Activated naive CD4-positive, alpha-beta T cell (primary cell): Measurements from ENCODE around the gene ST7.
"Not testable (repeated sequence)": the region's sequence is repeated elsewhere in the genome, so short reads cannot be mapped to it uniquely, and the experiment has no call there.

Experiments
- DNase-seq, 4 experiments: peaks; one replicate each; lab custom pipeline; 2025; lab: John Stamatoyannopoulos, UW

Gene ST7

GRCh38 chr7:117096330-117096729, 143.0 kb downstream of the ST7 start:
- DNase-seq = no peak

- no peak for DNase-seq
These were observed 143.6 kb downstream of the ST7 start for GRCh38 chr7:117096942-117097341.

GRCh38 chr7:117097860-117098259, 144.6 kb downstream of the ST7 start:
- no peak for DNase-seq

- no peak for DNase-seq
These were observed 145.2 kb downstream of the ST7 start for GRCh38 chr7:117098457-117098856.

GRCh38 chr7:117101026-117101425, 147.7 kb downstream of the ST7 start:
- DNase-seq = no peak

- no peak for DNase-seq
These were observed 157.4 kb downstream of the ST7 start for GRCh38 chr7:117110480-117111315.

- no peak for DNase-seq
These were observed 158.2 kb downstream of the ST7 start for GRCh38 chr7:117111535-117111934.

GRCh38 chr7:117112640-117113039, 159.3 kb downstream of the ST7 start:
- DNase-seq = no peak

- no peak for DNase-seq
These were observed 160.6 kb downstream of the ST7 start for GRCh38 chr7:117113871-117114270.

GRCh38 chr7:117114272-117114671, 161.0 kb downstream of the ST7 start:
- no peak for DNase-seq

GRCh38 chr7:117116211-117116610, 162.9 kb downstream of the ST7 start:
- no peak for DNase-seq

- no peak for DNase-seq
These were observed 163.9 kb downstream of the ST7 start for GRCh38 chr7:117117172-117117571.

GRCh38 chr7:117118579-117119180, 165.4 kb downstream of the ST7 start:
- DNase-seq = no peak

- DNase-seq = peak; percentile 34 to 66 (median 50)
These were observed 166.1 kb downstream of the ST7 start for GRCh38 chr7:117119192-117119924.

GRCh38 chr7:117120321-117120720, 167.0 kb downstream of the ST7 start:
- not testable (repeated sequence) for DNase-seq

- DNase-seq = not testable (repeated sequence)
These were observed 168.7 kb downstream of the ST7 start for GRCh38 chr7:117122036-117122435.

- no peak for DNase-seq
These were observed 169.2 kb downstream of the ST7 start for GRCh38 chr7:117122536-117122935.

- DNase-seq = no peak
These were observed 170.1 kb downstream of the ST7 start for GRCh38 chr7:117123311-117123926.

- DNase-seq = no peak
These were observed 171.4 kb downstream of the ST7 start for GRCh38 chr7:117124591-117125220.

- no peak for DNase-seq
These were observed 173.4 kb downstream of the ST7 start for GRCh38 chr7:117126676-117127075.

GRCh38 chr7:117127585-117128168, 174.4 kb downstream of the ST7 start:
- DNase-seq = peak in 2 of 4 experiments; percentile 4 to 12
